Natural killer cell treated with Interleukin-12 subunit alpha and Interleukin-12 subunit beta and Interleukin-15 and Interleukin-18, amount 100 ng/mL, for 72 hours (primary cell): ENCODE measurements around the gene RDH13. TPM values are rescaled to one million over a fixed set of nuclear protein-coding genes. Genes with fewer than 3 reads are reported as not detected.
"Not testable (repeated sequence)": the region's sequence is repeated elsewhere in the genome, so short reads cannot be mapped to it uniquely, and the experiment has no call there.

ENCODE experiments used
- ATAC-seq, 2 donors: fragments of 150-1000 bp; cut with Tn5 transposase in 1 of 2; sonication (Bioruptor Pico), chemical (Tn5 transposase) in 1 of 2; 2 replicates each; pipeline ENCODE4 v1.10.0; 2021
- DNase-seq: peaks from one replicate; pipeline ENCODE4 v3.0.0; 2022; ENCODE audit warnings: low spot score
- H3K27ac Mint-ChIP-seq, 2 donors: 1 replicate in 1 of 2; 2 replicates in 1 of 2; pipeline ENCODE4 v1.8.0; 2022; ENCODE audit warnings: mixed read lengths in 2 of 2, mild to moderate bottlenecking in 1 of 2, moderate library complexity in 1 of 2
- H3K27me3 Mint-ChIP-seq, 2 donors: 1 replicate in 1 of 2; 2 replicates in 1 of 2; pipeline ENCODE4 v1.8.0; 2022; ENCODE audit warnings: mixed read lengths in 2 of 2
- H3K36me3 Mint-ChIP-seq: one replicate; pipeline ENCODE4 v1.8.0; 2022; ENCODE audit warnings: mixed read lengths
- H3K4me1 Mint-ChIP-seq, 2 donors: 1 replicate in 1 of 2; 2 replicates in 1 of 2; pipeline ENCODE4 v1.8.0; 2022; ENCODE audit warnings: low read depth in 2 of 2, mixed read lengths in 2 of 2, mild to moderate bottlenecking in 1 of 2
- H3K4me3 Mint-ChIP-seq: one replicate; pipeline ENCODE4 v1.8.0; 2022; ENCODE audit warnings: mixed read lengths
- H3K9me3 Mint-ChIP-seq: 2 replicates; pipeline ENCODE4 v1.8.0; 2022; ENCODE audit warnings: mixed read lengths
- total RNA-seq, 2 donors: library from RNA; stranded (reverse); gene quantifications; one replicate each; pipeline ENCODE4 v1.2.3, GENCODE V29; 2022

The RDH13 gene
- total RNA-seq, 2 donors from 2014 or later: 13.4 to 31.0 TPM

DNA sequence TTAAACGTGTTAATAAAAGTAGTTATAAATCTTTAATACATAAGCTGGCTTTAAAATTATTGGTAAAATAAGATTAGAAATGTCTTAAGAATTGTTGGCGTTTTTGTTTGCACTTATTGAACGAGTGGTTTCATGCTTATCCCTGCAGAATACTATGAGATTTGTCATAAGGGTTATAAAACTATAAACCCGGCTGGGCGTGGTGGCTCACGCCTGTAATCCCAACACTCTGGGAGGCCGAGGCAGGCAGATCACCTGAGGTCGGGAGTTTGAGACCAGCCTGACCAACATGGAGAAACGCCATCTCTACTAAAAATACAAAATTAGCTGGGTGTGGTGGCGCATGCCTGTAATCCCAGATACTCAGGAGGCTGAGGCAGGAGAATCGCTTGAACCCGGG, 22.3 kb downstream of the RDH13 start:
- not testable (repeated sequence) for H3K27me3 Mint-ChIP-seq, H3K27ac Mint-ChIP-seq, H3K9me3 Mint-ChIP-seq, H3K36me3 Mint-ChIP-seq, H3K4me3 Mint-ChIP-seq, DNase-seq, ATAC-seq
- peaks cover 21 to 22% of the 10 kb centered on the region in 2 donors for H3K4me1 Mint-ChIP-seq

DNA sequence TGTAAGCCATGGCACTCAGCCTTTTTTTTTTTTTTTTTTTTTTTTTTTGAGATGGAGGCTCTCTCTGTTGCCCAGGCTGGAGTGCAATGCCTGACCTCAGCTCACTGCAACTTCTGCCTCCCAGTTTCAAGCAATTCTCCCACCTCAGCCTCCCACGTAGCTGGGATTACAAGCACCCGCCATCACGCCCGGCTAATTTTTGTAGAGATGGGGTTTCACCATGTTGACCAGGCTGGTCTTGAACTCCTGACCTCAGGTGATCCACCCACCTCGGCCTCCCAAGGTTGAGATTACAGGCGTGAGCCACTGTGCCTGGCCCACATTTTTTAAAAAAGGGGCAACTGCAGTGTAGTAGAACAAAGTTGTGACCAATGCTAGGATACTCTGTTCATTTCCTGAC, 25.3 kb downstream of the RDH13 start:
- H3K27ac Mint-ChIP-seq, ATAC-seq, DNase-seq, H3K4me3 Mint-ChIP-seq, H3K36me3 Mint-ChIP-seq, H3K9me3 Mint-ChIP-seq, H3K27me3 Mint-ChIP-seq: not testable (repeated sequence)
- H3K4me1 Mint-ChIP-seq: peaks cover 19 to 23% of the 10 kb centered on the region in 2 donors

DNA sequence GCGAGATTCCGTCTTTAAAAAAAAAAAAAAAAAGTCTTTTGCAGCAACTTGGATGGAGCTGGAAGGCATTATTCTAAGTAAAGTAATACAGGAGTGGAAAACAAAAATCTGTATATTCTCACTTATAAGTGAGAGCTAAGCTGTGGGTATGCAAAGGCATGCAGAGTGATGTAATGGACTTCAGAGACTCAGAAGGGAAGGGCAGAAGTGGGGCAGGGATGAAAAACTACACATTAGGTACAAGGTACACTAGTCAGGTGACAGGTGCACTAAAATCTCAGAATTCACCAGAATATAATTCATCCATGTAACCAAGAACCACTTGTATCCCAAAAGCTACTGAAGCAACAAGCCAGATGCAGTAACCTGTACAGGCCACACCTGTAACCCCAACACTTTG, 26.9 kb downstream of the RDH13 start:
- H3K27ac Mint-ChIP-seq: no peak overlapping the region
- peaks cover 5 to 14% of the 10 kb centered on the region in 2 donors for H3K4me1 Mint-ChIP-seq
- DNase-seq (no peak), ATAC-seq (no peak)
- H3K36me3 Mint-ChIP-seq: no peaks in the 10 kb centered on the region
- H3K9me3 Mint-ChIP-seq: no peaks in the 10 kb centered on the region
- H3K4me3 Mint-ChIP-seq: no peak overlapping the region
- H3K27me3 Mint-ChIP-seq: no peaks in the 10 kb centered on the region

DNA sequence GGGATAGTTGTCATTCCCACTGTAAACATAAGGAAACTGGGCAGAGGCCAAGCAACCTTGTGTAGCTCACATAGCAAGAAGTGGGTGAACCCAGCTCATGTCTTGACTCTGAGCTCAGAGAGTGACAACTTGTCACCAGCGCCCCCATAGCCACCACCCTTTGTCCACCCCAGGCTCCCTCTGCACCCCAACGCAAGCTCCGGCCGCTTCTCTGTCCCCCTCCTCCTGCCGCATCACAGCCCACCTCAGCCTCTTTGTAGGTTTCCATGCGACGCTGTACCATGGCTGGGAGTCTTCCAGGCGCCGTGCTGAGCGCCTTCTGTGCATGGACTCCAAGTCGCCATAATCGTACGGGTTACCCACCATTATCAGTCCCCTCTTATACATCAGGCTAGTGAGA, 28.2 kb downstream of the RDH13 start:
- DNase-seq: no peak
- no peak for ATAC-seq
- Mint-ChIP-seq H3K9me3 (no peaks in the 10 kb centered on the region), H3K27me3 (no peaks in the 10 kb centered on the region), H3K27ac (no peak overlapping the region), H3K4me1 (peaks cover 2 to 14% of the 10 kb centered on the region in 2 donors), H3K4me3 (no peak overlapping the region), H3K36me3 (no peaks in the 10 kb centered on the region)

DNA sequence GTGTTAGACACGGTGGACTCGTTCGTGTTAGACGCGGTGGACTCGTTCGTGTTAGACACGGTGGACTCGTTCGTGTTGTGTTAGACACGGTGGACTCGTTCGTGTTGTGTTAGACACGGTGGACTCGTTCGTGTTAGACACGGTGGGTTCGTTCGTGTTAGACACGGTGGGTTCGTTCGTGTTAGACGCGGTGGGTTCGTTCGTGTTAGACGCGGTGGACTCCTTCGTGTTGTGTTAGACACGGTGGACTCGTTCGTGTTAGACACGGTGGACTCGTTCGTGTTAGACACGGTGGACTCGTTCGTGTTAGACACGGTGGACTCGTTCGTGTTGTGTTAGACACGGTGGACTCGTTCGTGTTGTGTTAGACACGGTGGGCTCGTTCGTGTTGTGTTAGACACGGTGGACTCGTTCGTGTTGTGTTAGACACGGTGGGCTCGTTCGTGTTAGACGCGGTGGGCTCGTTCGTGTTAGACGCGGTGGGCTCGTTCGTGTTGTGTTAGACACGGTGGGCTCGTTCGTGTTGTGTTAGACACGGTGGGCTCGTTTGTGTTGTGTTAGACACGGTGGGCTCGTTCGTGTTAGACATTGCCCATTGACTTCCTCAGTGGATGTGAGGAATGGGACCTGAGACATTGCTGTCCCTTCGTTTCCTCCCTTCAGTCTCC, 29.8 kb downstream of the RDH13 start:
- H3K4me3 Mint-ChIP-seq, H3K27me3 Mint-ChIP-seq, ATAC-seq, H3K9me3 Mint-ChIP-seq, H3K36me3 Mint-ChIP-seq, H3K27ac Mint-ChIP-seq: not testable (repeated sequence)
- H3K4me1 Mint-ChIP-seq: peaks cover 6 to 18% of the 10 kb centered on the region in 2 donors
- DNase-seq: peak; percentile 28

DNA sequence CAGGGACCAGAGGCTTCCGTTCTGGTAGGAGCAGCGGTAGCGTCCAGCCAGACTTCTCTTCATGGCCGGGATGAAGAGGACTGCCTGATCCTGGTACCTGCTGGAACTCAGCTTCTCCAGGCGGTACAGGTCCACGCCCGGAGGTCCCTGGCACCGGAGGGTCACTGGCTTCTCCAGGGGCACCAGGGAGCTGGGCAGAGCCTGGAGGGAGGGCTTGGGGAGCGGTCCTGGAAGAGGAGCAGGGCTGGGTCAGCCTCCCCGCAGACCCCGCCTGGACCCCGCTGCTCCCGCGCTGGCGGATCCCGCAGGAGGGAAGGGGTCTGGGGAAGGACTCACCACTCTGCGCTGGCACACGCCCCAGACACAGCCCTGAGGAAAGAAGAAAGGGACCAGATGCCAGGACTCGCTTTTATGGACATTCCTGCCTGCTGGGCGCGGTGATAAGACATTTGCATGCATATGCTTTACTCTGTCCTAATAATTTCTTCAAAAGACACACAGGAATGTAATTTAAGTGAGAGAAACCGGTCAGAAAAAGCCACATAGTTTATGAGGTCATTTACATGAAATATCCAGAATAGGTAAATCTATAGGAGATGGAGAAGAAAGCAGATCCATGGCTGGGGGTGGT, 30.7 kb downstream of the RDH13 start:
- DNase-seq: no peak
- Mint-ChIP-seq H3K4me1 (peaks cover 6 to 23% of the 10 kb centered on the region in 2 donors), H3K4me3 (no peak overlapping the region), H3K27me3 (no peaks in the 10 kb centered on the region), H3K36me3 (no peaks in the 10 kb centered on the region), H3K27ac (no peak overlapping the region), H3K9me3 (no peaks in the 10 kb centered on the region)
- ATAC-seq: peak in 1 of 2 donors; percentile 9

DNA sequence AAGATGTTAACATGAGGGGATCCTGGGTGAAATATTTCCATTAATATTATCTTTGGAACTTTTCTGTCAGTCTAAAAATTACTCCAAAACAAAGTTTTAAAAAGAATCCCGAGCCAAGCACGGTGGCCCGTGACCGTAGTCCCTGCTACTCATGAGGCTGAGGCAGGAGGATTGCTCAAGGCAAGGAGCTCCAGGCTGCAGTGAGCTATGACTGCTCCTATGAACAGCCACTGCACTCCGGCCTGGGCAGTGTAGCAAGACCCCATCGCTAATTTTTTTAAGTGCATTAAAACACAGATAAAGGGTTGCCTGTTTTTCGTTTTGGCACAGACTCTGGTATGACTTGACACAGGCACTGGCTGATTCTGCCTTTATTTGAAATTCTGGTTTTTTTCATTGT, 31.8 kb downstream of the RDH13 start:
- Mint-ChIP-seq H3K36me3 (peaks cover 3% of the 10 kb centered on the region), H3K27me3 (no peaks in the 10 kb centered on the region), H3K9me3 (peaks cover 2% of the 10 kb centered on the region), H3K4me3 (no peak overlapping the region), H3K27ac (no peak overlapping the region), H3K4me1 (peaks cover 9 to 23% of the 10 kb centered on the region in 2 donors)
- DNase-seq: no peak
- no peak for ATAC-seq

DNA sequence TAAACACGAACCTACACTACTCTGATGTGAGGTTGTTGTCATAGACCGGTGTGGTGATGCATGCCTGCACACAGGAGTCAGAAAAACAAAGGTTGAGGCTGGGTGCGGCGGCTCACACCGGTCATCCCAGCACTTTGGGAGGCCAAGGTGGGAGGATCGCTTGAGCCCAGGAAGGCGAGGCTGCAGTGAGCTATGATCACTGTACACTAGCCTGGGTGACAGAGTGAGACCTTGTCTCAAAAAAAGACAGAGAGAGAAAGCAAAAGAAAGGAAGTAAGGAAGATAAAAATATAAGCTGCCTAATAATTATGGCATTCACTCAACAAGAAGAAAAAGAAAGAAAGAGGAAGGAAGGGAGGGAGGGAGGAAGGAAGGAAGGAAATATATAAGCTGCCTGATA, 34.2 kb downstream of the RDH13 start:
- H3K27ac Mint-ChIP-seq: no peak overlapping the region
- peaks cover 4% of the 10 kb centered on the region for H3K9me3 Mint-ChIP-seq
- peaks cover 18 to 26% of the 10 kb centered on the region in 2 donors for H3K4me1 Mint-ChIP-seq
- peaks cover 14% of the 10 kb centered on the region for H3K36me3 Mint-ChIP-seq
- DNase-seq: no peak
- H3K4me3 Mint-ChIP-seq: no peak overlapping the region
- no peaks in the 10 kb centered on the region for H3K27me3 Mint-ChIP-seq
- no peak for ATAC-seq

DNA sequence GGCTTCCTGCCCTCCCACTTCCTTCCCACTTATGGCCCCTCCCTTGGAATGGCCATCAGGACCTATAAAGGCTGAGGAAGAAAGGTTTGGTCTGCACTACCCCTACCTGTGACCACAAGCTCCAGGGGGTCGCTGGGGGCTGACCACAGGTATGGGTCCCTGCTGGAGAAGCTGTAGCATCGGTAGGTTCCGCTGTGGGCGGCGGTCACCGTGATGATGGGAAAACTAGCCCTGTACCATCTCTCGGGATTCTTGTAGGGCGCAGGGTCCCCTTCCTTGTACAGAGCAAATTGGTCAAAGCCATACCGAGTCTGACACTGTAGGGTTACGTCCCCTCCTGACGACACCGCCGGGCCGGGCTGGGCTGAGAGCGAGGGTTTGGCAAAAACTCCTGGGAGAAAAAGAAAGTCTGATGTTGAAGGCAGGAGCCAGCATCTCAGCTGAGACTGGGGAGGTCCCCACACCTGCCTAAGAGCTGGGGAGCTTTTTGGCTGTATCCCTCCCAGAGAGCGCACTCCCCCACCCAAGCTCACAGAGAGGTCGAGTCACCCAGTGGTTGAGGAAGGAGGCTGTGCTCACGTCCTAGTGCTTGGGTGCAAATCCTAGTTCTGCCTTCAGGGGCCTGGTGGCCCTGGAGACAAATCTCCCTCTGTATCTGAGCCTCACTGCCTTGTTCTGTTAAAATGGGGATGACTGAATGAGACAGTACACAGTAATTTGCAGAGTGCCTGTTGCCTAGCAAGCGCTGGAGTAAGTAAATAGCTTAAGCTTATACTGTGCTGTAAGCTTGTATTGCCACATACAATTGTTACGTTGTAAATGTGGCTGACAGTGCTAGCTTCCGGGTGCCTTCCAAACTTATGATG, 35.2 kb downstream of the RDH13 start:
- peaks cover 8% of the 10 kb centered on the region for H3K9me3 Mint-ChIP-seq
- DNase-seq (no peak), ATAC-seq (peak; percentile 43 to 68)
- H3K36me3 Mint-ChIP-seq: peaks cover 21% of the 10 kb centered on the region
- no peaks in the 10 kb centered on the region for H3K27me3 Mint-ChIP-seq
- no peak overlapping the region for H3K4me3 Mint-ChIP-seq
- peak overlapping the region in 1 of 2 donors; percentile 45 for H3K27ac Mint-ChIP-seq
- peaks cover 22 to 30% of the 10 kb centered on the region in 2 donors for H3K4me1 Mint-ChIP-seq

DNA sequence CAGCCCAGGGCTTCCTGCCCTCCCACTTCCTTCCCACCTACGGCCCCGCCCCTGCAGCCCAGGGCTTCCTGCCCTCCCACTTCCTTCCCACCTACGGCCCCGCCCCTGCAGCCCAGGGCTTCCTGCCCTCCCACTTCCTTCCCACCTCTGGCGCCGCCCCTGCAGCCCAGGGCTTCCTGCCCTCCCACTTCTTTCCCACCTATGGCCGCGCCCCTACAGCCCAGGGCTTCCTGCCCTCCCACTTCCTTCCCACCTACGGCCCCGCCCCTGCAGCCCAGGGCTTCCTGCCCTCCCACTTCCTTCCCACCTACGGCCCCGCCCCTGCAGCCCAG, 35.8 kb downstream of the RDH13 start:
- not testable (repeated sequence) for H3K27me3 Mint-ChIP-seq, H3K4me3 Mint-ChIP-seq, ATAC-seq, H3K27ac Mint-ChIP-seq, H3K9me3 Mint-ChIP-seq, DNase-seq
- Mint-ChIP-seq H3K4me1 (peaks cover 22 to 33% of the 10 kb centered on the region in 2 donors), H3K36me3 (peaks cover 25% of the 10 kb centered on the region)

DNA sequence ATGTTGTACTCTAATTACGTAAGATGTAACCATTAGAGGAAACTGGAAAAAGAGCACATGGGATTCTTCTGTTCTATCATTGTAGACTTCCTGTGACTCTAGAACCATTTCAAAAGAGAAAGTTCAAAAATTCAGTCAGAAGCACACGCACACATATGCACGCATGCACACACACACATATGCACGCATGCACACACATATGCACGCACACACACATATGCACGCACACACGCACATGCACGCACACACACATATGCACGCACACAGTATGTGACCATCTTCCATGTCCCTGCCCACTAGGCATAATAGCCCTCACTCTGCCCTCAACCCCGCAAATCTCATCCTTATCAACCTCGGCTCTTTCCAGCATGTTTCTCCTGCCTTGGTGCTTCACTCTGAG, 38.8 kb downstream of the RDH13 start:
- Mint-ChIP-seq H3K27ac (peak overlapping the region in 1 of 2 donors; percentile 82), H3K4me1 (peaks cover 22 to 37% of the 10 kb centered on the region in 2 donors), H3K4me3 (no peak overlapping the region), H3K27me3 (no peaks in the 10 kb centered on the region), H3K36me3 (peaks cover 25% of the 10 kb centered on the region), H3K9me3 (peaks cover 8% of the 10 kb centered on the region)
- no peak for DNase-seq
- no peak for ATAC-seq

DNA sequence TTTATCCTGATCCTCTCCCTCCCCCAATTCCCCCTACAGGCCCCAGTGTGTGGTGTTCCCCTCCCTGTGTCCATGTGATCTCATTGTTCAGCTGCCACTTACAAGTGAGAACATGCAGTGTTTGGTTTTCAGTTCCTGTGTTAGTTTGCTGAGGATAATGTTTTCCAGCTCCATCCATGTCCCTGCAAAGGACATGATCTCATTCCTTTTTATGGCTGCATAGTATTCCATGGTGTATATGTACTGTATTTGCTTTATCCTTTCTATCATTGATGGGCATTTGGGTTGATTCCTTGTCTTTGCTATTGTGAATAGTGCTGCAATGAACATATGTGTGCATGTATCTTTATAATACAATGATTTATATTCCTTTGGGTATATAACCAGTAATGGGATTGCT, 42.6 kb downstream of the RDH13 start:
- H3K9me3 Mint-ChIP-seq, H3K27ac Mint-ChIP-seq, ATAC-seq, H3K4me3 Mint-ChIP-seq, H3K27me3 Mint-ChIP-seq, DNase-seq: not testable (repeated sequence)
- H3K36me3 Mint-ChIP-seq: peaks cover 20% of the 10 kb centered on the region
- H3K4me1 Mint-ChIP-seq: peaks cover 16 to 37% of the 10 kb centered on the region in 2 donors

DNA sequence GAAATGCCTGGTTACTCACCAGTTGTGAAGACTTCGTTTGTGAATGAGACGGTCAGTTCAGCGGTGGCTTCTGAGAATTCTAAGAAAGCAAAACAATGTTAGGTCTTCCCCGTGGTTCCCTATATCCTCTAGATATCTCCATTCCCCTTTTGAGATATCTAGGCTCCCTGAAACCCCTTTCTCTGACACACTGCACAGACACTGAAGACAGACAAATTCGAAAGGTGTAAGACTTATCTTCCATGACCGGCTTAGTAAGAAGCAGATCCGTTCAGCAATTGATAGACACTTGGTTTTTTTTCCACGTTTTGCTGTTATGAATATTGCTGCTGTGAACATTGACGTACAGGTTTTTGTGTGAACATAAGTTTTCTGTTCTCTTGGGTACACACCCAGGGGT, 44.3 kb downstream of the RDH13 start:
- H3K36me3 Mint-ChIP-seq: peaks cover 10% of the 10 kb centered on the region

DNA sequence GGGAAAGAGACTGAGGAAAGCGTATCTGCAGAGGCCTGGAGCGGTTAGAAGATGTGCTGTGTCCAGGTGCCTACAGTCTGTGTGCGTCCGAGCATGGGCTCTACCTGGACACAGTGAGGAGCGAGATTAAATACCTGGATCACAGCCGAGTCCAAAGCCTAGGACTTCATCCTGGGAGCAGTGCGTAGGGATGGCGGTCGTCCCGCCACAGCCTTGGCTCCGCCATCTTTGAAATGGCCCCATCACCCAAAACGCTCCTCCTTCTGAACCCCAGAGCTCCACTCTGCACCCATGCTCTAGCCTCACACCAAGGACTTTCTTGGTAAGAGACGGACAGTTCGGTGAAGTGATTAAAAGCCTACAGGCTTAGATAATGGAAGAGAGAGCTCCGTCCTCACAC, 44.7 kb downstream of the RDH13 start:
- DNase-seq: no peak
- H3K4me3 Mint-ChIP-seq: no peak overlapping the region
- no peak overlapping the region for H3K27ac Mint-ChIP-seq
- H3K4me1 Mint-ChIP-seq: peaks cover 10 to 34% of the 10 kb centered on the region in 2 donors
- H3K9me3 Mint-ChIP-seq: no peaks in the 10 kb centered on the region
- H3K36me3 Mint-ChIP-seq: peaks cover 6% of the 10 kb centered on the region
- H3K27me3 Mint-ChIP-seq: no peaks in the 10 kb centered on the region
- ATAC-seq: no peak

More for the DNA sequence above, 44.3 kb downstream of the RDH13 start:
- H3K4me1 Mint-ChIP-seq: peaks cover 13 to 34% of the 10 kb centered on the region in 2 donors
- H3K27ac Mint-ChIP-seq: no peak overlapping the region
- no peak overlapping the region for H3K4me3 Mint-ChIP-seq
- H3K9me3 Mint-ChIP-seq: peaks cover 3% of the 10 kb centered on the region
- H3K27me3 Mint-ChIP-seq: no peaks in the 10 kb centered on the region
- ATAC-seq (no peak), DNase-seq (no peak)
